ENCODE measurements around the gene MYH6. TPM values are rescaled to one million over a fixed set of nuclear protein-coding genes. Genes with fewer than 3 reads are reported as not detected.
A peak's percentile ranks its signal among the peaks of the same experiment; 100 is the strongest.

MYH6 gene
- total RNA-seq, 1 donor from 2014 or later, result not detected

- Mint-ChIP-seq H3K4me1 (ENCODE audit: low read depth, unreplicated experiment) (no peaks in the 10 kb centered on the region), H3K27ac (ENCODE audit: unreplicated experiment) (peak overlapping the region; percentile 67), H3K4me3 (ENCODE audit: unreplicated experiment) (no peak overlapping the region), H3K36me3 (ENCODE audit: low read depth, unreplicated experiment) (peaks cover 2% of the 10 kb centered on the region), H3K27me3 (ENCODE audit: low read depth, unreplicated experiment) (peaks cover 32% of the 10 kb centered on the region), H3K9me3 (ENCODE audit: unreplicated experiment) (no peaks in the 10 kb centered on the region)
- no peaks in the 10 kb centered on the region for H3K27me3 ChIP-seq (ENCODE audit: insufficient read depth, low read length)
- no peak overlapping the region for H3K27ac ChIP-seq (ENCODE audit: low read depth, low read length)
- no peak overlapping the region for H2AFZ ChIP-seq (ENCODE audit: low read depth, low read length)
- H3K4me3 ChIP-seq (ENCODE audit: insufficient read depth, low read depth, low read length), result no peak overlapping the region
- no peak overlapping the region for H3K9ac ChIP-seq (ENCODE audit: low read length)
- no peaks in the 10 kb centered on the region for H3K36me3 ChIP-seq (ENCODE audit: insufficient read depth, low read length)
- DNase-seq (ENCODE audit: low read depth) (no peak), FAIRE-seq (no peak)
- H3K4me2 ChIP-seq (ENCODE audit: low read length), result no peak overlapping the region
- TF ChIP-seq CTCF (IDR thresholded peaks at IDR 0.05; ENCODE audit: insufficient read depth, low read depth, low read length), result no peak
- no peak for TF ChIP-seq EZH2 (IDR thresholded peaks at IDR 0.05; ENCODE audit: insufficient read depth, low read length)
- no peaks in the 10 kb centered on the region for H3K4me1 ChIP-seq (ENCODE audit: insufficient read depth, low read length)
- no peaks in the 10 kb centered on the region for H3K9me3 ChIP-seq (ENCODE audit: insufficient read depth, low read depth, low read length)
- no peaks in the 10 kb centered on the region for H3K79me2 ChIP-seq (ENCODE audit: insufficient read depth, low read length)
- no peaks in the 10 kb centered on the region for H4K20me1 ChIP-seq (ENCODE audit: insufficient read depth, low read length)
Measured at GRCh38 chr14:23446291-23446851, 38.3 kb upstream of the MYH6 start.

GRCh38 chr14:23445773-23446172 is 37.7 kb upstream of the MYH6 start:
- FAIRE-seq (no peak), DNase-seq (ENCODE audit: low read depth) (no peak)
- Mint-ChIP-seq H3K27me3 (ENCODE audit: low read depth, unreplicated experiment) (peaks cover 32% of the 10 kb centered on the region), H3K27ac (ENCODE audit: unreplicated experiment) (no peak overlapping the region), H3K4me1 (ENCODE audit: low read depth, unreplicated experiment) (peaks cover 3% of the 10 kb centered on the region), H3K4me3 (ENCODE audit: unreplicated experiment) (no peak overlapping the region), H3K9me3 (ENCODE audit: unreplicated experiment) (no peaks in the 10 kb centered on the region), H3K36me3 (ENCODE audit: low read depth, unreplicated experiment) (peaks cover 2% of the 10 kb centered on the region)
- H3K36me3 ChIP-seq (ENCODE audit: insufficient read depth, low read length), result no peaks in the 10 kb centered on the region
- no peaks in the 10 kb centered on the region for H3K27me3 ChIP-seq (ENCODE audit: insufficient read depth, low read length)
- no peak overlapping the region for H3K4me2 ChIP-seq (ENCODE audit: low read length)
- no peak overlapping the region for H3K4me3 ChIP-seq (ENCODE audit: insufficient read depth, low read depth, low read length)
- no peaks in the 10 kb centered on the region for H3K4me1 ChIP-seq (ENCODE audit: insufficient read depth, low read length)
- no peak overlapping the region for H2AFZ ChIP-seq (ENCODE audit: low read depth, low read length)
- H3K79me2 ChIP-seq (ENCODE audit: insufficient read depth, low read length), result no peaks in the 10 kb centered on the region
- H3K9ac ChIP-seq (ENCODE audit: low read length), result no peak overlapping the region
- H3K9me3 ChIP-seq (ENCODE audit: insufficient read depth, low read depth, low read length), result no peaks in the 10 kb centered on the region
- no peak overlapping the region for H3K27ac ChIP-seq (ENCODE audit: low read depth, low read length)
- H4K20me1 ChIP-seq (ENCODE audit: insufficient read depth, low read length), result no peaks in the 10 kb centered on the region
- TF ChIP-seq EZH2 (IDR thresholded peaks at IDR 0.05; ENCODE audit: insufficient read depth, low read length) (no peak), CTCF (IDR thresholded peaks at IDR 0.05; ENCODE audit: insufficient read depth, low read depth, low read length) (no peak)

- DNase-seq (ENCODE audit: low read depth), result no peak
- peaks cover 2% of the 10 kb centered on the region for H3K36me3 Mint-ChIP-seq (ENCODE audit: low read depth, unreplicated experiment)
- Histone ChIP-seq H3K27me3 (ENCODE audit: insufficient read depth, low read length) (peaks cover 2% of the 10 kb centered on the region), H2AFZ (ENCODE audit: low read depth, low read length) (no peak overlapping the region), H3K79me2 (ENCODE audit: insufficient read depth, low read length) (no peaks in the 10 kb centered on the region), H3K36me3 (ENCODE audit: insufficient read depth, low read length) (no peaks in the 10 kb centered on the region), H3K4me2 (ENCODE audit: low read length) (no peak overlapping the region), H3K4me3 (ENCODE audit: insufficient read depth, low read depth, low read length) (no peak overlapping the region), H3K4me1 (ENCODE audit: insufficient read depth, low read length) (no peaks in the 10 kb centered on the region), H3K9me3 (ENCODE audit: insufficient read depth, low read depth, low read length) (no peaks in the 10 kb centered on the region), H3K9ac (ENCODE audit: low read length) (no peak overlapping the region), H4K20me1 (ENCODE audit: insufficient read depth, low read length) (no peaks in the 10 kb centered on the region), H3K27ac (ENCODE audit: low read depth, low read length) (no peak overlapping the region)
- no peak overlapping the region for H3K27ac Mint-ChIP-seq (ENCODE audit: unreplicated experiment)
- TF ChIP-seq EZH2 (IDR thresholded peaks at IDR 0.05; ENCODE audit: insufficient read depth, low read length), result no peak
- TF ChIP-seq CTCF (IDR thresholded peaks at IDR 0.05; ENCODE audit: insufficient read depth, low read depth, low read length), result no peak
- peaks cover 32% of the 10 kb centered on the region for H3K27me3 Mint-ChIP-seq (ENCODE audit: low read depth, unreplicated experiment)
- H3K4me3 Mint-ChIP-seq (ENCODE audit: unreplicated experiment), result no peak overlapping the region
- H3K4me1 Mint-ChIP-seq (ENCODE audit: low read depth, unreplicated experiment), result peaks cover 3% of the 10 kb centered on the region
- H3K9me3 Mint-ChIP-seq (ENCODE audit: unreplicated experiment), result no peaks in the 10 kb centered on the region
- FAIRE-seq, result no peak
Measured at GRCh38 chr14:23444314-23444713, 36.2 kb upstream of the MYH6 start.
